Measurements from ENCODE around the gene CCT5.
"Not testable (repeated sequence)": the region's sequence is repeated elsewhere in the genome, so short reads cannot be mapped to it uniquely, and the experiment has no call there.

The CCT5 gene

GRCh38 chr5:10304932-10305331, 54.9 kb downstream of the CCT5 start:
- TF ChIP-seq, protein P1, sequence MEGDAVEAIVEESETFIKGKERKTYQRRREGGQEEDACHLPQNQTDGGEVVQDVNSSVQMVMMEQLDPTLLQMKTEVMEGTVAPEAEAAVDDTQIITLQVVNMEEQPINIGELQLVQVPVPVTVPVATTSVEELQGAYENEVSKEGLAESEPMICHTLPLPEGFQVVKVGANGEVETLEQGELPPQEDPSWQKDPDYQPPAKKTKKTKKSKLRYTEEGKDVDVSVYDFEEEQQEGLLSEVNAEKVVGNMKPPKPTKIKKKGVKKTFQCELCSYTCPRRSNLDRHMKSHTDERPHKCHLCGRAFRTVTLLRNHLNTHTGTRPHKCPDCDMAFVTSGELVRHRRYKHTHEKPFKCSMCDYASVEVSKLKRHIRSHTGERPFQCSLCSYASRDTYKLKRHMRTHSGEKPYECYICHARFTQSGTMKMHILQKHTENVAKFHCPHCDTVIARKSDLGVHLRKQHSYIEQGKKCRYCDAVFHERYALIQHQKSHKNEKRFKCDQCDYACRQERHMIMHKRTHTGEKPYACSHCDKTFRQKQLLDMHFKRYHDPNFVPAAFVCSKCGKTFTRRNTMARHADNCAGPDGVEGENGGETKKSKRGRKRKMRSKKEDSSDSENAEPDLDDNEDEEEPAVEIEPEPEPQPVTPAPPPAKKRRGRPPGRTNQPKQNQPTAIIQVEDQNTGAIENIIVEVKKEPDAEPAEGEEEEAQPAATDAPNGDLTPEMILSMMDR (conservative IDR thresholded peaks at IDR 0.05; ENCODE audit: control insufficient read depth, insufficient read depth, low read depth, low read length), result no peak

GRCh38 chr5:10306114-10306513, 56.0 kb downstream of the CCT5 start:
- no peak for DNase-seq (ENCODE audit: low read depth)
- H3K4me3 ChIP-seq (ENCODE audit: control insufficient read depth, low read depth, low read length), result peak overlapping the region; percentile 64
- TF ChIP-seq, protein P1 (conservative IDR thresholded peaks at IDR 0.05; ENCODE audit: control insufficient read depth, insufficient read depth, low read depth, low read length), result no peak

More at GRCh38 chr5:10304932-10305331, 54.9 kb downstream of the CCT5 start:
- no peak for DNase-seq (ENCODE audit: low read depth)
- H3K4me3 ChIP-seq (ENCODE audit: control insufficient read depth, low read depth, low read length), result no peak overlapping the region

DNA sequence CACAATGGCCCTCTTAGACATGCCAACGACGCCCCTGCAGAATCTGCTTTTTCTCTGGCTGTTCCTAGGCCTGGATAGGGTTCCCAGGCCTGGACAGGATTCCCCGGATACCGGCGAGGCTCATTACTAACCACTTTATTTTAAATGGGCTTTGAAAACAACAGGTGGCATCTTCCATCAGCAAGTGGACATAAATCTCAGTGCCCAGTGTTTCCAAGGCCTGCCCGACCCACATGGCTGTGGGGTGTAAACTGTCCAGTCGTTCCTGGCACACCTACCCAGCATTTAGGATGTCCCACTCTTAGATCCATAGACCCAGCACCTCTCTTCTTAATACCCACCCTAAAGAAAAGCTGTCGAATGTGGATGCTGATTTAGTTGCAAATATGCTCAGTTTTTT, 56.7 kb downstream of the CCT5 start:
- H3K4me3 ChIP-seq (ENCODE audit: control insufficient read depth, low read depth, low read length), result peak overlapping the region; percentile 64
- TF ChIP-seq, protein P1 (conservative IDR thresholded peaks at IDR 0.05; ENCODE audit: control insufficient read depth, insufficient read depth, low read depth, low read length), result no peak
- no peak for DNase-seq (ENCODE audit: low read depth)

DNA sequence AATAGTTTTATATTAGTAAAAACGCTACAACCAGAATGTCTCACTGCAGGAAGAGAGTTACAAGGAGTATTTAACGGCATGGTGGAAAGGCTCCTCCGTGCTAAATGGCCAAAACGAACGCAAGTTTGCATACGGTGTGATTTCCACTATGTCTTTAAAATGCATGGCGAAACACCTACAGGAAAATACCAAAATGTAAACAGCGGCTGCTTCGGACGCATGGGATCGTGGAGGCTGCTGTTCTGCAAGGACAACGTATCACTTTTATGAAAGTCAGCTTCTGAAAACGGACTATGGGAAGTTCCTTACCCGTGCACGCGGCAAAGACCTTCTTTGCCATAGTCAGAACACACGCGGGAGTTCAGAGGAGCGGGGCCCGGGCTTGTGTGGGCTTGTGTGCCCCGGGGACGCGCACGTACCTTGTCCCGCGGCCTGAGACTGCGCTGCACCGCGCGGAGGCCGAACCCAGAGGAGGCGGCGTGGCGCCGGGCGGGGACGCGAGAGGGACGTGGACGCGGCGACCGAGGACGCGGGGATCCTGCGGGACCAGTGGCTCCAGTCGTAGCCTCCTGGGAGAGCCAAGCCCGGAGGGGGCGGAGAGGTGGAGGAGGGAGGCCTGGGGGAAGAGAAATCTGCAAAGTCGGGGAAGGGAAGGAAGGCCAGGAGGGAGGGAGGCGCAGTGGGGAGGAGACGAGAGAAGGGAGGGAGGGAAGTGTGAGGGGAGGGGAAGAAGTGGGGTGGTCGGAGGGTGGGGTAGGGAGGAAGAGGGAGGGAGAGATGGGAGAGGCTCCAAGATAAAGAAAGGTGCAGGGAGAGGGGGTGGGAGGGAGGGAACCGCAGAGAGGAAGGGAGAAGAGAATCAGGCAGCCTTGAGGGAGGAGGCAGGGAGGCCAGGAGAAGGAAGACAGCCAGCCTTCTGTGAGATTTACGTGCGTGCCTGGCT, 57.4 kb downstream of the CCT5 start, which contains the start of gene CMBL:
Gene CMBL (minus strand): TSS at position 697 of the 943 bp plus-strand sequence. CDS start 17,140 bp downstream, outside the sequence.
- DNase-seq (ENCODE audit: low read depth), result peak; percentile 57
- H3K4me3 ChIP-seq (ENCODE audit: control insufficient read depth, low read depth, low read length), result peak within 1 kb of the TSS; percentile 64
- TF ChIP-seq, protein P1 (conservative IDR thresholded peaks at IDR 0.05; ENCODE audit: control insufficient read depth, insufficient read depth, low read depth, low read length), result no peak

- DNase-seq (ENCODE audit: low read depth), result no peak
- H3K4me3 ChIP-seq (ENCODE audit: control insufficient read depth, low read depth, low read length), result no peak overlapping the region
- TF ChIP-seq, protein P1 (conservative IDR thresholded peaks at IDR 0.05; ENCODE audit: control insufficient read depth, insufficient read depth, low read depth, low read length), result no peak
Measured at GRCh38 chr5:10308844-10309243, 58.8 kb downstream of the CCT5 start.

DNA sequence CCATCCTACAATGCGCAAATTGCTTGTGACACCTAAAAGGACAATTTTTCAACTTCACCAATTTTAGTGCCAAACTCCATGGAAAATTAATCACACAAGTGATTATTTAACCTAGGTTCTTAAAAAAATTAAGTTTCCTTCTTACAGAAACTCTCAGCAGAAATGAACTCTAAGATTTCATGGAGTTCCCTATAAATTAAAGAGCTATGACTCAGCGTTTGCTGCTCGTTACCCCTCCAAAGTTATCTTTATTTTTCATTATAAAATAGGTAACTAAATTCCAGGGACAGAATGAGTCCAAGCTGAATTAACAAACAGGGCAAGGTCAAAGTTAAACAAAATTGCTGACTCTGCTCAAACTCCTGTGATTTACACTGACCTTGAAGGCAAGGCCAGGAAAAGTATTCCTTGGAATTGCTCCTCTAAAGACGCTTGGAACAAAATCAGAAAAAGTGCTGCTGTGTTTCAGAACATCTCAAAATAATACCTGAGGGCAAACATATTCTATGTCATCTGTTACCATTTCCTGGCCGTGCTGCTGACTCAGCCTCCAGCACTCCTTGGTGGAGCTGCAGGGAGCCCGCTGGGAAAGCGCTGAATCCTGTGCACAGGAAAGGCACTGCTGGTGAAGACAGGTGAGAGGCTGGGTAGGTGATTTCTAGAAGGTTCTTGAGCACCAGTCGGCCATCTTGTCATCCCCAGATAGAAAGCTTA, 60.1 kb downstream of the CCT5 start:
- no peak overlapping the region for H3K4me3 ChIP-seq (ENCODE audit: control insufficient read depth, low read depth, low read length)
- TF ChIP-seq, protein P1 (conservative IDR thresholded peaks at IDR 0.05; ENCODE audit: control insufficient read depth, insufficient read depth, low read depth, low read length), result no peak
- peak; percentile 50 for DNase-seq (ENCODE audit: low read depth)

GRCh38 chr5:10310835-10311570, 60.9 kb downstream of the CCT5 start:
- peak; percentile 65 for DNase-seq (ENCODE audit: low read depth)

More at GRCh38 chr5:10310835-10311570, 60.9 kb downstream of the CCT5 start:
- H3K4me3 ChIP-seq (ENCODE audit: control insufficient read depth, low read depth, low read length), result not testable (repeated sequence)
